A673 (cell line): ENCODE results near the gene AXL. TPM values are rescaled to one million over a fixed set of nuclear protein-coding genes. Genes with fewer than 3 reads are reported as not detected.

Source experiments
- BruUV-seq: library from RNA; stranded (reverse); fragments of 400-500 nt; replicated peaks from 2 replicates; lab custom pipeline; 2021; lab: Mats Ljungman, UMichigan
- CTCF ChIA-PET: fragments of 300-600 bp; sonication (Branson Sonifier 250); formaldehyde crosslinking; loops from one replicate; lab custom pipeline; 2022; ENCODE audit warnings: antibody characterized with exemption; lab: Charles Lee
- POLR2A ChIA-PET: fragments of 300-600 bp; sonication (Branson Sonifier 250); formaldehyde crosslinking; loops from one replicate; lab custom pipeline; 2022; ENCODE audit warnings: antibody characterized with exemption; ENCODE audit not compliant: low non-redundant PET; lab: Charles Lee
- DNase-seq: peaks from one replicate; pipeline ENCODE4 v3.0.0-alpha.2; 2015; ENCODE audit warnings: low spot score
- H3K27ac ChIP-seq: fragments of 200-600 bp; sonication (generic); 2 replicates; pipeline ENCODE4 v1.5.1; 2016; ENCODE audit warnings: mixed run types, low read depth, mild to moderate bottlenecking, mixed read lengths, antibody characterized with exemption, low read length; ENCODE audit not compliant: poor library complexity, severe bottlenecking
- H3K27me3 ChIP-seq: fragments of 200-600 bp; sonication (generic); replicated peaks from 2 replicates; pipeline ENCODE4 v1.6.1; 2017; ENCODE audit warnings: mixed run types, low read depth, mild to moderate bottlenecking, mixed read lengths, antibody characterized with exemption, low read length; ENCODE audit not compliant: insufficient read depth, poor library complexity
- H3K36me3 ChIP-seq: fragments of 200-600 bp; sonication (generic); 2 replicates; pipeline ENCODE4 v1.6.1; 2016; ENCODE audit warnings: mixed run types, mild to moderate bottlenecking, mixed read lengths, antibody characterized with exemption, low read length; ENCODE audit not compliant: insufficient read depth, poor library complexity, severe bottlenecking
- H3K4me1 ChIP-seq: fragments of 200-600 bp; sonication (generic); 2 replicates; pipeline ENCODE4 v1.6.1; 2017; ENCODE audit warnings: mixed run types, mild to moderate bottlenecking, mixed read lengths, antibody characterized with exemption, low read length; ENCODE audit not compliant: insufficient read depth, poor library complexity, severe bottlenecking
- H3K4me3 ChIP-seq: fragments of 200-600 bp; sonication (generic); 2 replicates; pipeline ENCODE4 v1.5.1; 2016; ENCODE audit warnings: low read depth, mixed run types, mild to moderate bottlenecking, mixed read lengths, low read length; ENCODE audit not compliant: poor library complexity, severe bottlenecking
- H3K9me3 ChIP-seq: fragments of 200-600 bp; sonication (generic); 2 replicates; pipeline ENCODE4 v1.6.1; 2016; ENCODE audit warnings: mixed run types, low read depth, mild to moderate bottlenecking, mixed read lengths, antibody characterized with exemption, low read length; ENCODE audit not compliant: poor library complexity, severe bottlenecking
- EZH2 ChIP-seq: fragments of 200-600 bp; sonication (generic); IDR thresholded peaks from 2 replicates; pipeline ENCODE4 v1.6.1; 2017; ENCODE audit warnings: borderline replicate concordance, low read depth, mild to moderate bottlenecking, mixed read lengths, antibody characterized with exemption, low read length; ENCODE audit not compliant: poor library complexity, severe bottlenecking
- intact Hi-C: fragments of 100-400 bp; cut with micrococcal nuclease; formaldehyde crosslinking; loops from one replicate; pipeline ENCODE4 v1.10.0; 2022; ENCODE audit not compliant: unreplicated experiment
- total RNA-seq: library from RNA; stranded (reverse); gene quantifications from 2 replicates; pipeline ENCODE4 v1.2.3, GENCODE V29; 2021
- TF ChIP-seq, protein P1 (sequence below): fragments of 300-800, 200-600 bp; sonication (generic); conservative IDR thresholded peaks from 2 replicates; pipeline ENCODE4 v1.5.1; 2017; ENCODE audit warnings: low read depth, mild to moderate bottlenecking, antibody characterized with exemption, low read length, moderate library complexity, mixed read lengths

AXL gene
- total RNA-seq, 1 experiment from 2014 or later = 1.0 TPM

DNA sequence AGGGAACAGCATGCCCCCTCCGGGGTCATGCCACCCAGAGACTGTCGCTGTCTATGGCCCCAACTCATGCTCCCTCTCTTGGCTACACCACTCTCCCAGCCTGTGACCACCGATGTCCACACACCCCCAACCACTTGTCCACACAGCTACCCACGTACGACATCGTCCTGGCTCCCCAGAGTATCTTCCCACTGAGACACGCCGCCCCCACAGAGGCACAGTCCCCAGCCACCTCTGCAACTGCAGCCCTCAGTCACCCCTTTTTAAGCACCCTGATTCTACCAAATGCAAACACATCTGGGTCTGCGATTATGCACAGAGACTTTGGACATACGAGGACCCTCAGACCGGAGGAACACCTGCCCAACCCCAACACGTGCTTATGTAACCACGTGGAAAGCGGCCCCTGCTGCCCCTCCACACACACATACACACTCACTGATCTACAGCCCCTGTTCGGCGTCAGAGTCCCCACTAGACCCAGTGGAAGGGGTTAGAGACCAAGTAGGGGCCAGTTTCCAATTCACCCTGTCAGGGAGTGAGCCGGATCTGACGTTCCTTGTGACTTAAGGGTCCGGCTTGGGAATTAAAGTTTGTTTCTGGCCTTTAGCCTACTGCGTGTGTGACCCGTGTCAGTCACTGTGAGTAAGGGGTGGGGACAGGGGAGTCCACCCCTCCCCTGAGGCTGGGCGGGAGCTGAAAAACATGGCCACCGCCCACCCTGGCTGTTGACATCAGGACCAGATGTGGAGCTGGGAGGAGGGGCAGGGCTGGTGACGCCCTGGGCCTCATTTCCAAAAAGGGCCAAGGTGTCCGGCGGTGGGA is 11.9 kb upstream of the AXL start:
- BruUV-seq = no TSS peak
- Histone ChIP-seq H3K27ac (no peak overlapping the region), H3K9me3 (no peaks in the 10 kb centered on the region), H3K4me1 (no peaks in the 10 kb centered on the region), H3K27me3 (no peaks in the 10 kb centered on the region), H3K36me3 (no peaks in the 10 kb centered on the region), H3K4me3 (no peak overlapping the region)
- DNase-seq = no peak
- intact Hi-C loops = loop anchor here (10.0 kb wide), 1 partner anchor 358 kb away; no protein-coding TSS in a partner anchor
- CTCF ChIA-PET = interaction anchor here (0.8 to 4.7 kb wide), 2 partner anchors 56 to 101 kb away, joined by 3 to 49 read pairs; partner anchors contain the start of gene HNRNPUL1
- no peak for TF ChIP-seq EZH2
- TF ChIP-seq, protein P1, sequence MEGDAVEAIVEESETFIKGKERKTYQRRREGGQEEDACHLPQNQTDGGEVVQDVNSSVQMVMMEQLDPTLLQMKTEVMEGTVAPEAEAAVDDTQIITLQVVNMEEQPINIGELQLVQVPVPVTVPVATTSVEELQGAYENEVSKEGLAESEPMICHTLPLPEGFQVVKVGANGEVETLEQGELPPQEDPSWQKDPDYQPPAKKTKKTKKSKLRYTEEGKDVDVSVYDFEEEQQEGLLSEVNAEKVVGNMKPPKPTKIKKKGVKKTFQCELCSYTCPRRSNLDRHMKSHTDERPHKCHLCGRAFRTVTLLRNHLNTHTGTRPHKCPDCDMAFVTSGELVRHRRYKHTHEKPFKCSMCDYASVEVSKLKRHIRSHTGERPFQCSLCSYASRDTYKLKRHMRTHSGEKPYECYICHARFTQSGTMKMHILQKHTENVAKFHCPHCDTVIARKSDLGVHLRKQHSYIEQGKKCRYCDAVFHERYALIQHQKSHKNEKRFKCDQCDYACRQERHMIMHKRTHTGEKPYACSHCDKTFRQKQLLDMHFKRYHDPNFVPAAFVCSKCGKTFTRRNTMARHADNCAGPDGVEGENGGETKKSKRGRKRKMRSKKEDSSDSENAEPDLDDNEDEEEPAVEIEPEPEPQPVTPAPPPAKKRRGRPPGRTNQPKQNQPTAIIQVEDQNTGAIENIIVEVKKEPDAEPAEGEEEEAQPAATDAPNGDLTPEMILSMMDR = no peak
- POLR2A ChIA-PET = no interaction called here

DNA sequence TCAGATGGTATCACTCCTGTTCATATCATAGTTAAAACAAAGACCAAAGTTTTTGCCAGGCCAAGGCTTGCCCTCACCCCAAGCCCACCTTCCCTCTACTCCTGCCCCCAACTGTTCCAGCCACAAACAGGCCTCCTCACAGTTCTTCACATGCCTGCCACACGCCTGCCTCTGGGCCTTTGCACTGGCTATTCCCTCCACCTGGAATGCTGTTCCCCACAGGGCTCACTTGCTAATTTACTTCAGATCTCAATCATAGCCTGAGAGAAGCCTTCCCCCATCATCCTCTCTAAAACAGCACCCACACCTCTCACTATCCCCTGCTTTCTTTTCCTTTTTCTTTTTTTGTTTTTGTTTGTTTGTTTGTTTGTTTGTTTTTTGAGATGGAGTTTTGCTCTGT is 4.9 kb upstream of the AXL start:
- Histone ChIP-seq H3K36me3 (no peaks in the 10 kb centered on the region), H3K27ac (no peak overlapping the region), H3K9me3 (no peaks in the 10 kb centered on the region), H3K4me1 (no peaks in the 10 kb centered on the region), H3K4me3 (no peak overlapping the region), H3K27me3 (no peaks in the 10 kb centered on the region)
- ChIA-PET POLR2A (no interaction called here), CTCF (interaction anchor here (0.6 kb wide), 1 partner anchor 10 kb away, joined by 10 read pairs; no protein-coding TSS in a partner anchor)
- BruUV-seq = no TSS peak
- intact Hi-C loops = no loop called here
- DNase-seq = no peak
- TF ChIP-seq, protein P1 = no peak
- no peak for TF ChIP-seq EZH2

DNA sequence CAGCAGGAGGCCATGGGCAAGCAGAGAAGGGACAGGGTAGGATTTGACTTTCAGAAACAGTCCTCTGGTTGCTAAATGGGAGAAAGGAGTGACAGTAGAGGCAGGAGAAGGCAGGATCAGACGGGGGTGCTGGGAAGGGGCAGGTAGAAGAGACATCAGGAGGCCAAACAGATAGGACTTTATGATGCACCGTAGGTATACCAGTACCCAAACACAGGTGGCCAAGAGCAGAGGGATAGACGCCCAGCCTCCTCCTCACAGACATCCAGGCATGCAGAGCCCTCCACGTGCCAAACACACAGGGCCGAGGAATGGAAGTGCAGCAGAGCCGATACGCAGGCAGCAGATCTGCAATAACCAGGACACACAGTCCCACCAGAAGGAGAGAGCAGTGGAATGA is 1.3 kb upstream of the AXL start:
- ChIA-PET POLR2A (no interaction called here), CTCF (no interaction called here)
- no peak overlapping the region for H3K4me3 ChIP-seq
- intact Hi-C loops = no loop called here
- no peaks in the 10 kb centered on the region for H3K4me1 ChIP-seq
- DNase-seq = no peak
- no peak overlapping the region for H3K27ac ChIP-seq
- TF ChIP-seq EZH2 = no peak
- TF ChIP-seq, protein P1 = no peak
- no peaks in the 10 kb centered on the region for H3K27me3 ChIP-seq
- BruUV-seq = no TSS peak
- H3K9me3 ChIP-seq = no peaks in the 10 kb centered on the region
- no peaks in the 10 kb centered on the region for H3K36me3 ChIP-seq
